A673 (cell line): ENCODE measurements around the gene MKRN3. TPM values are rescaled to one million over a fixed set of nuclear protein-coding genes. Genes with fewer than 3 reads are reported as not detected.

Experiments
- BruUV-seq: library from RNA; stranded (reverse); fragments of 400-500 nt; replicated peaks from 2 replicates; lab custom pipeline; 2021; lab: Mats Ljungman, UMichigan
- CTCF ChIA-PET: fragments of 300-600 bp; sonication (Branson Sonifier 250); formaldehyde crosslinking; loops from one replicate; lab custom pipeline; 2022; ENCODE audit warnings: antibody characterized with exemption; lab: Charles Lee
- POLR2A ChIA-PET: fragments of 300-600 bp; sonication (Branson Sonifier 250); formaldehyde crosslinking; loops from one replicate; lab custom pipeline; 2022; ENCODE audit warnings: antibody characterized with exemption; ENCODE audit not compliant: low non-redundant PET; lab: Charles Lee
- DNase-seq: peaks from one replicate; pipeline ENCODE4 v3.0.0-alpha.2; 2015; ENCODE audit warnings: low spot score
- H3K27ac ChIP-seq: fragments of 200-600 bp; sonication (generic); 2 replicates; pipeline ENCODE4 v1.5.1; 2016; ENCODE audit warnings: mixed run types, low read depth, mild to moderate bottlenecking, mixed read lengths, antibody characterized with exemption, low read length; ENCODE audit not compliant: poor library complexity, severe bottlenecking
- H3K27me3 ChIP-seq: fragments of 200-600 bp; sonication (generic); replicated peaks from 2 replicates; pipeline ENCODE4 v1.6.1; 2017; ENCODE audit warnings: mixed run types, low read depth, mild to moderate bottlenecking, mixed read lengths, antibody characterized with exemption, low read length; ENCODE audit not compliant: insufficient read depth, poor library complexity
- H3K36me3 ChIP-seq: fragments of 200-600 bp; sonication (generic); 2 replicates; pipeline ENCODE4 v1.6.1; 2016; ENCODE audit warnings: mixed run types, mild to moderate bottlenecking, mixed read lengths, antibody characterized with exemption, low read length; ENCODE audit not compliant: insufficient read depth, poor library complexity, severe bottlenecking
- H3K4me1 ChIP-seq: fragments of 200-600 bp; sonication (generic); 2 replicates; pipeline ENCODE4 v1.6.1; 2017; ENCODE audit warnings: mixed run types, mild to moderate bottlenecking, mixed read lengths, antibody characterized with exemption, low read length; ENCODE audit not compliant: insufficient read depth, poor library complexity, severe bottlenecking
- H3K4me3 ChIP-seq: fragments of 200-600 bp; sonication (generic); 2 replicates; pipeline ENCODE4 v1.5.1; 2016; ENCODE audit warnings: low read depth, mixed run types, mild to moderate bottlenecking, mixed read lengths, low read length; ENCODE audit not compliant: poor library complexity, severe bottlenecking
- H3K9me3 ChIP-seq: fragments of 200-600 bp; sonication (generic); 2 replicates; pipeline ENCODE4 v1.6.1; 2016; ENCODE audit warnings: mixed run types, low read depth, mild to moderate bottlenecking, mixed read lengths, antibody characterized with exemption, low read length; ENCODE audit not compliant: poor library complexity, severe bottlenecking
- CTCF ChIP-seq: fragments of 300-800, 200-600 bp; sonication (generic); conservative IDR thresholded peaks from 2 replicates; pipeline ENCODE4 v1.5.1; 2017; ENCODE audit warnings: low read depth, mild to moderate bottlenecking, antibody characterized with exemption, low read length, moderate library complexity, mixed read lengths
- EZH2 ChIP-seq: fragments of 200-600 bp; sonication (generic); IDR thresholded peaks from 2 replicates; pipeline ENCODE4 v1.6.1; 2017; ENCODE audit warnings: borderline replicate concordance, low read depth, mild to moderate bottlenecking, mixed read lengths, antibody characterized with exemption, low read length; ENCODE audit not compliant: poor library complexity, severe bottlenecking
- intact Hi-C: fragments of 100-400 bp; cut with micrococcal nuclease; formaldehyde crosslinking; loops from one replicate; pipeline ENCODE4 v1.10.0; 2022; ENCODE audit not compliant: unreplicated experiment
- total RNA-seq: library from RNA; stranded (reverse); gene quantifications from 2 replicates; pipeline ENCODE4 v1.2.3, GENCODE V29; 2021

Gene MKRN3
- total RNA-seq, 1 experiment from 2014 or later: not detected

GRCh38 chr15:23578521-23579150 is 13.2 kb downstream of the MKRN3 start:
- intact Hi-C loops: no loop called here

GRCh38 chr15:23588268-23588667 is 22.8 kb downstream of the MKRN3 start:
- BruUV-seq: no TSS peak
- H3K4me3 ChIP-seq: no peak overlapping the region
- intact Hi-C loops: no loop called here
- DNase-seq: no peak
- H3K9me3 ChIP-seq: peaks cover 15% of the 10 kb centered on the region
- CTCF ChIA-PET: no interaction called here
- TF ChIP-seq CTCF (no peak), EZH2 (no peak)
- POLR2A ChIA-PET: no interaction called here
- no peak overlapping the region for H3K27ac ChIP-seq
- no peaks in the 10 kb centered on the region for H3K4me1 ChIP-seq
- H3K36me3 ChIP-seq: no peaks in the 10 kb centered on the region
- H3K27me3 ChIP-seq: no peaks in the 10 kb centered on the region

More at GRCh38 chr15:23578521-23579150, 13.2 kb downstream of the MKRN3 start:
- ChIA-PET POLR2A (no interaction called here), CTCF (no interaction called here)
- DNase-seq: no peak
- Histone ChIP-seq H3K27me3 (no peaks in the 10 kb centered on the region), H3K4me1 (no peaks in the 10 kb centered on the region), H3K4me3 (no peak overlapping the region), H3K9me3 (peaks cover 4% of the 10 kb centered on the region), H3K27ac (no peak overlapping the region), H3K36me3 (no peaks in the 10 kb centered on the region)
- no TSS peak for BruUV-seq
- no peak for TF ChIP-seq EZH2

GRCh38 chr15:23589012-23589411 is 23.5 kb downstream of the MKRN3 start:
- H3K27ac ChIP-seq: no peak overlapping the region
- no TSS peak for BruUV-seq
- no peaks in the 10 kb centered on the region for H3K36me3 ChIP-seq
- POLR2A ChIA-PET: no interaction called here
- intact Hi-C loops: no loop called here
- no peaks in the 10 kb centered on the region for H3K4me1 ChIP-seq
- H3K4me3 ChIP-seq: no peak overlapping the region
- peaks cover 18% of the 10 kb centered on the region for H3K9me3 ChIP-seq
- no peaks in the 10 kb centered on the region for H3K27me3 ChIP-seq
- no peak for DNase-seq
- CTCF ChIA-PET: no interaction called here
- TF ChIP-seq CTCF: no peak
- no peak for TF ChIP-seq EZH2
